ENCODE measurements around the gene FBXO3.
A peak's percentile ranks its signal among the peaks of the same experiment; 100 is the strongest.

The FBXO3 gene

GRCh38 chr11:33692541-33692940 is 81.8 kb downstream of the FBXO3 start:
- no peak for TF ChIP-seq CTCF (IDR thresholded peaks at IDR 0.05; ENCODE audit: low read depth, low read length)
- no peak for DNase-seq (ENCODE audit: extremely low read depth, low read depth)

DNA sequence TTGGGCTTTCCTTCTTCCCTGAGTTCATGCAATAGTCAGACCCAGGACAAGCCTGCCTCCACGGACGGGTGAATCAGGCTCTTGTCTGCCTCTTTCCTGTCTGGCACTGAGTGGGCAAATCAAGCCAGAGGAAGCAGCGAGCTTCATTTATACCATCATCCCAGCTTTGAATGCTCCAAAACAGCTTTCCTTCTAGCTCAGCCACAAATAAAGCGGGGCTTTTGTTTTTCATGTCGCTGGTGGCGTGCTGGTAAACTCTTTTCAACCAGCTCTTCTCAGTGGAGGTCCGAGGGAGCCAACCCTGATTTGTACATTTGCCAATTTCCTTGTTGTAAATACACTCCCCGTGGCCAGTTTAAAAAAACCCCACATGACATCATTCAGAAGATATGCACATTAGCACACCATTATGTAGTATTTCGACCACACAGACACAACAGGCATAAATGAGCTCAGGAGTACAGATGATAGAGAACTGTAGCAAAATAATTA is 82.3 kb downstream of the FBXO3 start:
- no peak for TF ChIP-seq CTCF (IDR thresholded peaks at IDR 0.05; ENCODE audit: low read depth, low read length)
- peak; percentile 84 for DNase-seq (ENCODE audit: extremely low read depth, low read depth)

- DNase-seq (ENCODE audit: extremely low read depth, low read depth), result no peak
- TF ChIP-seq CTCF (IDR thresholded peaks at IDR 0.05; ENCODE audit: low read depth, low read length), result no peak
Measured at GRCh38 chr11:33691066-33691864, 83.1 kb downstream of the FBXO3 start.

All from AG09319 (cell line).